AG04450 (cell line): Measurements from ENCODE around the gene TPX2. TPM values are rescaled to one million over a fixed set of nuclear protein-coding genes. Genes with fewer than 3 reads are reported as not detected.

Experiments used
- CTCF ChIA-PET: fragments of 300-600, 350-600 bp; formaldehyde crosslinking; extraction: SDS; loops from one replicate; lab custom pipeline; 2022; ENCODE audit warnings: antibody characterized with exemption, inconsistent platforms; lab: Charles Lee
- POLR2A ChIA-PET: fragments of 350-600 bp; formaldehyde crosslinking; extraction: SDS; loops from one replicate; lab custom pipeline; 2021; ENCODE audit warnings: antibody characterized with exemption, inconsistent platforms; lab: Yijun Ruan, JAX
- DNase-seq: peaks from one replicate; pipeline ENCODE4 v3.0.0-alpha.2; 2011; ENCODE audit warnings: low read depth, low spot score
- H3K27ac ChIP-seq: one replicate; pipeline ENCODE4 v1.5.1; 2012; ENCODE audit warnings: low read depth, low read length, control low read depth
- H3K27me3 ChIP-seq: one replicate; pipeline ENCODE4 v1.6.0; 2012; ENCODE audit warnings: low read length; ENCODE audit not compliant: control insufficient read depth, insufficient read depth
- H3K4me3 ChIP-seq: 2 replicates; pipeline ENCODE4 v1.5.1; 2011; ENCODE audit warnings: mild to moderate bottlenecking, low read depth, low read length, control low read depth
- H3K9me3 ChIP-seq: 2 replicates; pipeline ENCODE4 v1.5.1; 2012; ENCODE audit warnings: low read length; ENCODE audit not compliant: control insufficient read depth, insufficient read depth
- polyA plus RNA-seq: library from polyadenylated mRNA; depleted of rRNA; stranded (reverse); fragments of >200 nt; gene quantifications from 2 replicates; pipeline ENCODE4 v1.2.3, GENCODE V29; 2011
- TF ChIP-seq, protein P1 (sequence below): IDR thresholded peaks from 2 replicates; pipeline ENCODE4 v1.5.1; 2011; ENCODE audit warnings: low read depth, low read length, control low read depth, inconsistent platforms

The TPX2 gene
- polyA plus RNA-seq, 1 experiment = 24.4 TPM

DNA sequence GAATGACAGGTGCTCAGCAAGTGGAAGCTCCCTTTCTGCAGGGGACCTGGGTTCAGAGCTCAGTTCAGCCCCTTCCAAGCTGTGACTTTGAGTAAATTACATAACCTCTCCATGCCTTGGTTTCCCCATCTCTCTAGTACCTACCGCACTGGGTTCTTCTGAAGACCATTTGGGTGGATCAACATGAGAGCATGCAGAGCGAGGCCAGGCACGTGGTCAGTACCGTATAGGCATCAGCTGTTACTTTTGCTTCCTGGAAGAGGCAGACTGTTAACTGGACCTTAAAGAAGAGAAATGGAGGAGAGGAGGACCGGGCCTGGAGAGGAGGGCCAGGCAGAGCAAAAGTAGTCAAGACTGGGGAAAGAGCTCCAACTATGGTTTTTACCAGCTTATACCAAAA, 78.4 kb downstream of the TPX2 start:
- H3K27ac ChIP-seq = no peak overlapping the region
- no peak overlapping the region for H3K4me3 ChIP-seq
- TF ChIP-seq, protein P1, sequence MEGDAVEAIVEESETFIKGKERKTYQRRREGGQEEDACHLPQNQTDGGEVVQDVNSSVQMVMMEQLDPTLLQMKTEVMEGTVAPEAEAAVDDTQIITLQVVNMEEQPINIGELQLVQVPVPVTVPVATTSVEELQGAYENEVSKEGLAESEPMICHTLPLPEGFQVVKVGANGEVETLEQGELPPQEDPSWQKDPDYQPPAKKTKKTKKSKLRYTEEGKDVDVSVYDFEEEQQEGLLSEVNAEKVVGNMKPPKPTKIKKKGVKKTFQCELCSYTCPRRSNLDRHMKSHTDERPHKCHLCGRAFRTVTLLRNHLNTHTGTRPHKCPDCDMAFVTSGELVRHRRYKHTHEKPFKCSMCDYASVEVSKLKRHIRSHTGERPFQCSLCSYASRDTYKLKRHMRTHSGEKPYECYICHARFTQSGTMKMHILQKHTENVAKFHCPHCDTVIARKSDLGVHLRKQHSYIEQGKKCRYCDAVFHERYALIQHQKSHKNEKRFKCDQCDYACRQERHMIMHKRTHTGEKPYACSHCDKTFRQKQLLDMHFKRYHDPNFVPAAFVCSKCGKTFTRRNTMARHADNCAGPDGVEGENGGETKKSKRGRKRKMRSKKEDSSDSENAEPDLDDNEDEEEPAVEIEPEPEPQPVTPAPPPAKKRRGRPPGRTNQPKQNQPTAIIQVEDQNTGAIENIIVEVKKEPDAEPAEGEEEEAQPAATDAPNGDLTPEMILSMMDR = no peak
- no peak for DNase-seq
- H3K9me3 ChIP-seq = no peaks in the 10 kb centered on the region
- H3K27me3 ChIP-seq = no peaks in the 10 kb centered on the region
- ChIA-PET CTCF (interaction anchor here (1.0 to 1.8 kb wide), 3 partner anchors 36 to 134 kb away, joined by 4 to 7 read pairs (median 5); partner anchors contain the start of gene PDRG1), POLR2A (interaction anchor here (0.7 kb wide), 1 partner anchor 16 kb away, joined by 3 read pairs; no protein-coding TSS in a partner anchor)

DNA sequence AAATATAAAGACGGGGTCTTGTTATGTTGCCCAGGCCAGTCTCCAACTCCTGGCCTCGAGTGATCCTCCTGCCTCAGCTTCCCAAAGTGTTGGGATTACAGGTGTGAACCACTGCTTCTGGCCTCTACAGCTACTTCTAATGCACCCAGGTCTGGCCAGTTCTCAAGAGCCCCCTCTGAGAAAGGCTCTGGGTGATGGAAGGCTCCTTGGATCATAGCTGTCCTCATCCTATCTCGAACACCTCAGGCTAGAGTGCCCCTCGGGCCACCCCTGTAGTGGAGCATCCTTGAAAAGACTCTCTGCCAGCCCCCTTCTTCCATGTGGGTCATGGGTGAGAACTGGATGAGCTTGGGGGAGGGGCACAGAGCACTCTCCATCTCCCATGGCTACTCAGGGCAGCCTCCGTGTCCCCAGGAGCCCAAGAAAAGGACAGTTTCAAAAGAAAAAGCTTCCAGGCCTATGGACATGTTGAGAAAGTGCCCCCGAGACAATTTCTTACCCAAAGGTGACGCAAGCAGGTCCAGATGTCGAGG, 79.4 kb downstream of the TPX2 start:
- Histone ChIP-seq H3K27ac (no peak overlapping the region), H3K4me3 (no peak overlapping the region), H3K9me3 (no peaks in the 10 kb centered on the region), H3K27me3 (no peaks in the 10 kb centered on the region)
- no peak for DNase-seq
- POLR2A ChIA-PET = no interaction called here
- CTCF ChIA-PET = interaction anchor here (1.0 to 1.8 kb wide), 4 partner anchors 29 to 133 kb away, joined by 3 to 7 read pairs (median 4); partner anchors contain the start of gene PDRG1
- TF ChIP-seq, protein P1 = no peak

DNA sequence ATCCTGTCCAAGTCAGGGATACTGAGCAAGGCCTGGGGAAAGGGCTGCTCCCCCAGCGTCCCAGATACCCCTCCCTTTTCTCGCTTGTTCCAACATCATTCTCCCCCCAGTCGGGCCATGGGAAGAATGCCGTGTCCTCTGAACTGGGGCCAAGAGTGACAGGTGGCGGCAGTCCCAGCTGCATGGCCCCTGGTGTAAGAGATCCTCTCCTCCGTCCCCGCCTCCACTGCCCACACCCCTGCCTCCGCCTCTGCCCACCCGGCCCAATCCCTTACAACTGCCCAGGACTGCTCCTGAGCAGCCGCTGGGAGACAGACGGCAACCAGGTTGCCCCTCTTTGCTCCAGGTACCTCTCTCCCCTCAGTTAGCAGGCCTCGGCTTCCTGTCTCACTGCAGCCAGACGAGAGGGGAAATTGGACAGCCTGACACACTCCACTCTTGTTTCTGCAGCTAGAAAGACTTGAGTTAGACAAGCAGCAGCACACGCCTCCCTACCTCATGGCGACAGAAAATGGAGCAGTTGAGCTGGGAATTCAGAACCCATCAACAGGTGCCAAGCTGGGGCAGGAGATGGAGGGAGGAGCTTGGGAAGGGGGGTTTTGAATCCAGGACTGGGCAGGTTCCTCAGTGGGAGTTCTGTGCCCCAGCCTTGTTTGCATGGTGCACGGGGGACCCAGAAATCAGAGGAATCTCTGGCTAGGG, 80.1 kb downstream of the TPX2 start, which contains the start of gene MYLK2:
Gene MYLK2 (plus strand): TSS at position 274 of the 702 bp plus-strand sequence. CDS start 225 bp downstream, at position 499.
- TF ChIP-seq, protein P1 = no peak
- Histone ChIP-seq H3K27me3 (no peaks in the 10 kb centered on the region), H3K9me3 (no peaks in the 10 kb centered on the region), H3K4me3 (no peak within 1 kb of the TSS), H3K27ac (no peak within 1 kb of the TSS)
- CTCF ChIA-PET = interaction anchor here (1.0 to 1.5 kb wide), 3 partner anchors 28 to 34 kb away, joined by 3 to 4 read pairs (median 4); no protein-coding TSS in a partner anchor
- no peak for DNase-seq
- POLR2A ChIA-PET = no interaction called here

DNA sequence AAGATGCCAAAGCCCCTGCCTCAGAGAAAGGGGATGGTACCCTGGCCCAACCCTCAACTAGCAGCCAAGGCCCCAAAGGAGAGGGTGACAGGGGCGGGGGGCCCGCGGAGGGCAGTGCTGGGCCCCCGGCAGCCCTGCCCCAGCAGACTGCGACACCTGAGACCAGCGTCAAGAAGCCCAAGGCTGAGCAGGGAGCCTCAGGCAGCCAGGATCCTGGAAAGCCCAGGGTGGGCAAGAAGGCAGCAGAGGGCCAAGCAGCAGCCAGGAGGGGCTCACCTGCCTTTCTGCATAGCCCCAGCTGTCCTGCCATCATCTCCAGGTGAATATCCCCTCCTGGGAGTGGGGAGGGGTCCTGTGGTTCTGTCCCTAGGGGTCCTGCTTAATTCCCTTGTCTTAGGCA, 81.1 kb downstream of the TPX2 start:
- Histone ChIP-seq H3K27me3 (no peaks in the 10 kb centered on the region), H3K27ac (no peak overlapping the region), H3K9me3 (no peaks in the 10 kb centered on the region), H3K4me3 (no peak overlapping the region)
- DNase-seq = no peak
- TF ChIP-seq, protein P1 = no peak
- CTCF ChIA-PET = interaction anchor here (1.0 to 1.5 kb wide), 2 partner anchors 27 to 33 kb away, joined by 4 read pairs; no protein-coding TSS in a partner anchor
- POLR2A ChIA-PET = no interaction called here

DNA sequence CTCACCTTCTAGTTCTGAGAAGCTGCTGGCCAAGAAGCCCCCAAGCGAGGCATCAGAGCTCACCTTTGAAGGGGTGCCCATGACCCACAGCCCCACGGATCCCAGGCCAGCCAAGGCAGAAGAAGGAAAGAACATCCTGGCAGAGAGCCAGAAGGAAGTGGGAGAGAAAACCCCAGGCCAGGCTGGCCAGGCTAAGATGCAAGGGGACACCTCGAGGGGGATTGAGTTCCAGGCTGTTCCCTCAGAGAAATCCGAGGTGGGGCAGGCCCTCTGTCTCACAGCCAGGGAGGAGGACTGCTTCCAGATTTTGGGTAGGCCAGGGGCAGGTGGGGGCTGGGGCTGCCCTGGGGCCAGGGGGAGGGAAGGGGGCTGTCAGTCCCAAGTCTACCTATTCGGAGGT, 82.3 kb downstream of the TPX2 start:
- no peak for DNase-seq
- CTCF ChIA-PET = interaction anchor here (0.8 to 6.7 kb wide), 4 partner anchors 26 to 270 kb away, joined by 3 to 73 read pairs (median 10); no protein-coding TSS in a partner anchor
- Histone ChIP-seq H3K27ac (no peak overlapping the region), H3K4me3 (no peak overlapping the region), H3K27me3 (no peaks in the 10 kb centered on the region), H3K9me3 (no peaks in the 10 kb centered on the region)
- POLR2A ChIA-PET = no interaction called here
- TF ChIP-seq, protein P1 = no peak
